HEK293 (cell line): Measurements from ENCODE around the gene TMPRSS12.
A peak's percentile ranks its signal among the peaks of the same experiment; 100 is the strongest.

ENCODE experiments used
- TCF7L2 ChIP-seq: IDR thresholded peaks from 2 replicates; pipeline ENCODE4 v1.6.1; 2011; ENCODE audit warnings: low read depth, mild to moderate bottlenecking, inconsistent platforms, low read length, moderate library complexity, borderline replicate concordance
- YY1 ChIP-seq: fragments of 450-650 bp; formaldehyde crosslinking; IDR thresholded peaks from 2 replicates; pipeline ENCODE4 v1.5.1; 2018; ENCODE audit warnings: missing biosample characterization, missing genetic modification characterization
- ZNF146 ChIP-seq: fragments of 450-650 bp; formaldehyde crosslinking; IDR thresholded peaks from 2 replicates; pipeline ENCODE4 v1.5.1; 2016; ENCODE audit warnings: missing biosample characterization, missing genetic modification characterization
- ZNF24 ChIP-seq: fragments of 450-650 bp; formaldehyde crosslinking; IDR thresholded peaks from 2 replicates; pipeline ENCODE4 v1.5.1; 2016; ENCODE audit warnings: missing biosample characterization, missing genetic modification characterization
- ZNF324 ChIP-seq: fragments of 450-650 bp; formaldehyde crosslinking; IDR thresholded peaks from 2 replicates; pipeline ENCODE4 v1.5.1; 2016; ENCODE audit warnings: missing biosample characterization, missing genetic modification characterization
- ZNF501 ChIP-seq: fragments of 450-650 bp; formaldehyde crosslinking; IDR thresholded peaks from 2 replicates; pipeline ENCODE4 v1.5.1; 2016; ENCODE audit warnings: missing biosample characterization, missing genetic modification characterization
- ZNF530 ChIP-seq: fragments of 450-650 bp; formaldehyde crosslinking; IDR thresholded peaks from 2 replicates; pipeline ENCODE4 v1.5.1; 2016; ENCODE audit warnings: low read depth, missing biosample characterization, missing genetic modification characterization
- ZNF571 ChIP-seq: fragments of 450-650 bp; formaldehyde crosslinking; IDR thresholded peaks from 2 replicates; pipeline ENCODE4 v1.5.0; 2017; ENCODE audit warnings: missing biosample characterization, missing genetic modification characterization
- ZNF585B ChIP-seq: fragments of 450-650 bp; formaldehyde crosslinking; IDR thresholded peaks from 2 replicates; pipeline ENCODE4 v1.5.1; 2016; ENCODE audit warnings: missing biosample characterization, missing genetic modification characterization
- ZNF76 ChIP-seq: fragments of 450-650 bp; formaldehyde crosslinking; IDR thresholded peaks from 2 replicates; pipeline ENCODE4; 2016; ENCODE audit warnings: low read depth, missing biosample characterization, missing genetic modification characterization, borderline replicate concordance
- ZNF843 ChIP-seq: fragments of 450-650 bp; formaldehyde crosslinking; IDR thresholded peaks from 2 replicates; pipeline ENCODE4 v1.5.1; 2016; ENCODE audit warnings: missing biosample characterization, missing genetic modification characterization
- ZSCAN30 ChIP-seq: fragments of 450-650 bp; IDR thresholded peaks from 2 replicates; pipeline ENCODE4 v1.5.1; 2018; ENCODE audit warnings: missing biosample characterization, mild to moderate bottlenecking, missing genetic modification characterization, moderate library complexity
- TF ChIP-seq, protein P1 (sequence below): fragments of 450-650 bp; formaldehyde crosslinking; IDR thresholded peaks from 2 replicates; pipeline ENCODE4 v1.5.1; 2016; ENCODE audit warnings: missing biosample characterization, missing genetic modification characterization
- TF ChIP-seq, protein P2 (sequence below): fragments of 450-650 bp; formaldehyde crosslinking; IDR thresholded peaks from 2 replicates; pipeline ENCODE4 v1.5.1; 2016; ENCODE audit warnings: missing biosample characterization, missing genetic modification characterization

DNA sequence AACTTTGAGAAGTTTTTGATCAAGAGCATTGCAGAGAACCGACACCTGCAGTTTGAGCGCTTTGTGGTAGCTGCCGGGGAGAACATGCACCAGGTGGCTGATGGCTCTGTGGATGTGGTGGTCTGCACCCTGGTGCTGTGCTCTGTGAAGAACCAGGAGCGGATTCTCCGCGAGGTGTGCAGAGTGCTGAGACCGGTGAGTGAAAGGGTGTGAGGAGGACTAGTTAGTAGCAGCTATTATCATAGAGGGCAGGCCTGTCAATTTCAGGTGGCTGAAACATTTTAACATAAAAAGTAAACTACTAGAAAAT is 82.6 kb downstream of the TMPRSS12 start:
- TF ChIP-seq, protein P1, sequence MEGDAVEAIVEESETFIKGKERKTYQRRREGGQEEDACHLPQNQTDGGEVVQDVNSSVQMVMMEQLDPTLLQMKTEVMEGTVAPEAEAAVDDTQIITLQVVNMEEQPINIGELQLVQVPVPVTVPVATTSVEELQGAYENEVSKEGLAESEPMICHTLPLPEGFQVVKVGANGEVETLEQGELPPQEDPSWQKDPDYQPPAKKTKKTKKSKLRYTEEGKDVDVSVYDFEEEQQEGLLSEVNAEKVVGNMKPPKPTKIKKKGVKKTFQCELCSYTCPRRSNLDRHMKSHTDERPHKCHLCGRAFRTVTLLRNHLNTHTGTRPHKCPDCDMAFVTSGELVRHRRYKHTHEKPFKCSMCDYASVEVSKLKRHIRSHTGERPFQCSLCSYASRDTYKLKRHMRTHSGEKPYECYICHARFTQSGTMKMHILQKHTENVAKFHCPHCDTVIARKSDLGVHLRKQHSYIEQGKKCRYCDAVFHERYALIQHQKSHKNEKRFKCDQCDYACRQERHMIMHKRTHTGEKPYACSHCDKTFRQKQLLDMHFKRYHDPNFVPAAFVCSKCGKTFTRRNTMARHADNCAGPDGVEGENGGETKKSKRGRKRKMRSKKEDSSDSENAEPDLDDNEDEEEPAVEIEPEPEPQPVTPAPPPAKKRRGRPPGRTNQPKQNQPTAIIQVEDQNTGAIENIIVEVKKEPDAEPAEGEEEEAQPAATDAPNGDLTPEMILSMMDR, result peak; percentile 5; the same call in 1 of the 2 replicates
- TF ChIP-seq ZSCAN30 (tag by site-specific recombination) (no peak), ZNF585B (tag by site-specific recombination) (no peak), TCF7L2 (no peak), YY1 (tag by site-specific recombination) (no peak), ZNF76 (tag by site-specific recombination) (no peak), ZNF24 (tag by site-specific recombination) (no peak), ZNF324 (tag by site-specific recombination) (no peak), ZNF530 (tag by site-specific recombination) (no peak), ZNF146 (tag by site-specific recombination) (no peak), ZNF843 (tag by site-specific recombination) (no peak), ZNF571 (tag by site-specific recombination) (no peak), ZNF501 (tag by site-specific recombination) (no peak)
- TF ChIP-seq, protein P2, sequence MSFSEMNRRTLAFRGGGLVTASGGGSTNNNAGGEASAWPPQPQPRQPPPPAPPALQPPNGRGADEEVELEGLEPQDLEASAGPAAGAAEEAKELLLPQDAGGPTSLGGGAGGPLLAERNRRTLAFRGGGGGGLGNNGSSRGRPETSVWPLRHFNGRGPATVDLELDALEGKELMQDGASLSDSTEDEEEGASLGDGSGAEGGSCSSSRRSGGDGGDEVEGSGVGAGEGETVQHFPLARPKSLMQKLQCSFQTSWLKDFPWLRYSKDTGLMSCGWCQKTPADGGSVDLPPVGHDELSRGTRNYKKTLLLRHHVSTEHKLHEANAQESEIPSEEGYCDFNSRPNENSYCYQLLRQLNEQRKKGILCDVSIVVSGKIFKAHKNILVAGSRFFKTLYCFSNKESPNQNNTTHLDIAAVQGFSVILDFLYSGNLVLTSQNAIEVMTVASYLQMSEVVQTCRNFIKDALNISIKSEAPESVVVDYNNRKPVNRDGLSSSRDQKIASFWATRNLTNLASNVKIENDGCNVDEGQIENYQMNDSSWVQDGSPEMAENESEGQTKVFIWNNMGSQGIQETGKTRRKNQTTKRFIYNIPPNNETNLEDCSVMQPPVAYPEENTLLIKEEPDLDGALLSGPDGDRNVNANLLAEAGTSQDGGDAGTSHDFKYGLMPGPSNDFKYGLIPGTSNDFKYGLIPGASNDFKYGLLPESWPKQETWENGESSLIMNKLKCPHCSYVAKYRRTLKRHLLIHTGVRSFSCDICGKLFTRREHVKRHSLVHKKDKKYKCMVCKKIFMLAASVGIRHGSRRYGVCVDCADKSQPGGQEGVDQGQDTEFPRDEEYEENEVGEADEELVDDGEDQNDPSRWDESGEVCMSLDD (tag by site-specific recombination), result no peak
